Activated T-cell treated with anti-CD3 and anti-CD28 coated beads for 24 hours (primary cell): ENCODE results near the gene TRA2A.
"Not testable (repeated sequence)": the region's sequence is repeated elsewhere in the genome, so short reads cannot be mapped to it uniquely, and the experiment has no call there.

Experiments used
- DNase-seq: peaks from one replicate; pipeline ENCODE4 v3.0.0-alpha.2; 2020; ENCODE audit warnings: low read depth

The TRA2A gene

DNA sequence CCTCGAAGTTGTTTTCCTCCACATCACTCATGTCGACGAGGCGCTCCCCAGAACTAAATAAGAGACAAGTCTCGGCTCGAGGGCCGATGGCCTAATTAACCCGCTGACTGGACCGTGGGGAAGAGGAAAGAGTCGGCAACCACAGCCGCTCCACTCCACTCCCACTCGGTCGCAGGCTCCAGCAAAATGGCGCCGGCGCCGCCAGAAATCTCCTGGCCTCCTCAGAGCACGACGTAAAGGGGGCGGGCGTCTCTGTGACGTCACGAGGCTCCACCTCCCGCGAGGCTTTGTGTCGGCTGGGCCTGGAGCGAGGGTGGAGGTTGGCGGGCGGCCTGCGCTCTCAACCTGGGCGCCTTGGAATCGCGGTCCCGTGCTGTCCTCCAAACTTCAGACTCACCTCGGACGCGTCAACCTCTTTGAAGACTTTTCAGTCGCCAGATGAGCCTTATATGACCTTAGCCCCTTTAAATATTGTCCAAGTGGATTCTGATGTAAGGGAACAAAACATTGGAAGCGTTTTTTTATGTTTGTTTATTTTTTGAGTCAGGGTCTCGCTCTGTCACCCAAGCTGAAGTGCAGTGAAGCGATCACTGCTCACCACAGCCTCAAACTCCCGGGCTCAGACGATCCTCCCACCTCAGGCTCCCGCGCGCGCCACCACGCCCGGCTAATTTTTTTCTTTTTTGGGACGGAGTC lies at the start of gene TRA2A:
Gene TRA2A (minus strand): TSS at position 188 of the 696 bp plus-strand sequence. CDS start 157 bp downstream, at position 31.
- peak; percentile 95 for DNase-seq

DNA sequence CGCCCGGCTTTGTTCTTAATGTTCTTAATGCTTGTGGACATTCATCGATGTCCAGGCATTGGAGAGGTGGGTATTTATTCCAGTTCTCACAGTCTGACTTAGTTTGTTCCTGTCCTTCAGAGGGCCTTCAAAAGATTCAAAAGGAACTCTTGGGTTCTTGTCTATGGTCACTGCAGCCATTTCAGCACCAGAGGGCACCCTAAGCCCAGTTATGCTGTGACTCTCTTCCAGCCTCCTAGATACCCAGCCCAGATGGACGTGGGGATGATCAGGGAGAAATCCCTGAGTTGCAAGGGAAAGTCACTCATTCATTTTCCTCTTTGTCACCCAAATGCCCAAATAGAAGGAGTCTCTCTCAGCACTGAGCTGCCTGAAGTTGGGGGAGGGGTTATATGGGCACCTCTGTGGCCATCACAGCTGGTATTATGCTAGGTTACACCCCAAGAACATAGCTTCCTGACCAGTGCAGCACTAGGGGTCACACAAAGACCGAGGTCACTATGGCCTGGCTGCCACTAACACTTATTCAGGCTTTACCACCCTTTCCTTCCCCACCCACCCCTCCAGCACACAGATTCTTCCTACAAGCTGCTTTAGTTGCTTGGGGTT lies 38.9 kb upstream of the TRA2A start:
- peak; percentile 59 for DNase-seq

DNA sequence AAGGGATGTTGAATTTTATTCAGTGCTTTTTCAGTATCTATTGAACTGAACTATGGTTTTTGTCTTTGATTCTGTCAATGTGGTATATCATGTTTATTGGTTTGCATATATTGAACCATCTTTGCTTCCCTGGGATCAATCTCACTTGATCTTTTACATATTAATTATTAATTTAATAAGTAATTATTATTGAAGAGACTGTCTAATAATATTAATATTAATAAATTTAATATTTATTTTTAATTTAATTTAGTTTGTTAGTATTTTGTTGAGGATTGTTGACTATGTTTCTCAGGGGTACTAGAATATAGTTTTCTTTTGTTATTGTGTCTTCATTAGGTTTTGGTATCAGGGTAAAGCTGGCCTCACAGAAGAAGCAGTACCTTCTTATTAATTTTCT lies 26.5 kb upstream of the TRA2A start:
- no peak for DNase-seq

- DNase-seq = no peak
Observed at GRCh38 chr7:23547662-23548061, 15.9 kb upstream of the TRA2A start.

- DNase-seq = peak; percentile 70
Observed at GRCh38 chr7:23546897-23547572, 15.3 kb upstream of the TRA2A start.

GRCh38 chr7:23545493-23545892 lies 13.7 kb upstream of the TRA2A start:
- DNase-seq = no peak

GRCh38 chr7:23544913-23545354 lies 13.2 kb upstream of the TRA2A start:
- no peak for DNase-seq

DNA sequence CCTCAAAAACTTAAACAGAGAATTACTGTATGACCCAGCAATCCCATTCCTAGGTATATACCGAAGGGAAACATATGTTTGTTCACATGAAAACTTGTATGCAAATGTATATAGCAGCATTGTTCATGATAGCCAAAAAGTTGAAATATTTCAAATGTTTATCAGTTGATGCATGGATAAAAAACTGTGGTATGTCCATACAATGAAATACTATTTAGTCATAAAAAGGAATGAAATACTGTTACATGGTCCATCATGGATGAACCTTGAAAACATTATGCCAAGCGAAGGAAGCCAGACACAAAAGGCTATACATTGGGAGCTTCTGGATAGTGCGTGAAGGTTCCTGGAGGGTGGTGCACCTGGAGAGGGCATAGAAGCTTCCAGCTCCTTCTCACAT lies 11.0 kb upstream of the TRA2A start:
- DNase-seq = no peak

- no peak for DNase-seq
Observed at GRCh38 chr7:23539494-23539907, 7.7 kb upstream of the TRA2A start.

- no peak for DNase-seq
Observed at GRCh38 chr7:23538301-23538700, 6.5 kb upstream of the TRA2A start.

DNA sequence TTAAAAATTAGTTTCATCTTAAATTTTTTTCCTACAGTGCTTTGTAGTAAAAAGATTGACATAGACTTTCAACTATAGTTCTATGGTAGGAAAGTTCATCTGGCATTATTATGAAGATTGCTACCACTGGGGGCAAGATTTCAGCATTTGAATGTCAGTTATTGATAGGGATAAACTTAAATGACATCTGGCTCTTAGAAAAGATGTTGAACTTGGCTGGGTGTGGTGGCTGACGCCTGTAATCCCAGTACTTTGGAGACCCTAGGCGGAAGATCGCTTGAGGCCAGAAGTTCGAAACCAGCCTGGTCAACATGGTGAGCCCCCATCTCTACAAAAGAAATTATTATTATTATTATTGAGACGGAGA lies 1.4 kb upstream of the TRA2A start:
- DNase-seq = no peak

DNA sequence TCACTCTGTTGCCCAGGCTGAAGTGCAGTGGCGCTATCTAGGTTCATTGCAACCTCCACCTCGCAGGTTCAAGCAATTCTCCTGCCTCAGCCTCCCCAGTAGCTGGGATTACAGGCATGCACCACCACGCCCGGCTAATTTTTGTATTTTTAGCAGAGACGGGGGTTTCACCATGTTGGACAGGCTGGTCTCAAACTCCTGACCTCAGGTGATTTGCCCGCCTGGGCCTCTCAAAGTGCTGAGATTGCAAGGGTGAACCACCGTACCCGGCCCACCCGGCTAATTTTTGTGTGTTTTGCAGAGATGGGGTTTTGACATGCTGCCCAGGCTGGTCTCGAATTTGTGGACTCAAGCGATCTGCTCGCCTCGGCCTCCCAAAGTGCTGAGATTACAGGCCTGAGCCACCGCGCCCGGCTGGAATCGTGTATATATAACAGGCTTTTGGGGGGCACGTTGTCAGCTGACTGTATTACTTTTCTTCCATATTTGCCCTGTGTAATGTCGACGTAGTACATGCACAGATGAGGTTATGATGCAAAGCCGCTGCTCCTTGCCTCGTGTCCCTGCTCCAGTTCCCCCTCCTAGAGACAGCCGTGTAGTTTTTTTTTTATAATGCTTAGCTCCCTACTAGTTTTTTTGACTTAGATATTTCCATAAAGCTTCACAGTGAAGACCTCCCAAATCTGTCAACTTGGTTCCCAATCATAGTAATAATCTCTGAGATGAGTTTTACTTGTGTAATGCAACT lies 883 bp upstream of the TRA2A start:
- DNase-seq = no peak

- peak; percentile 39 for DNase-seq
Observed at GRCh38 chr7:23531050-23531793, 559 bp downstream of the TRA2A start.

DNA sequence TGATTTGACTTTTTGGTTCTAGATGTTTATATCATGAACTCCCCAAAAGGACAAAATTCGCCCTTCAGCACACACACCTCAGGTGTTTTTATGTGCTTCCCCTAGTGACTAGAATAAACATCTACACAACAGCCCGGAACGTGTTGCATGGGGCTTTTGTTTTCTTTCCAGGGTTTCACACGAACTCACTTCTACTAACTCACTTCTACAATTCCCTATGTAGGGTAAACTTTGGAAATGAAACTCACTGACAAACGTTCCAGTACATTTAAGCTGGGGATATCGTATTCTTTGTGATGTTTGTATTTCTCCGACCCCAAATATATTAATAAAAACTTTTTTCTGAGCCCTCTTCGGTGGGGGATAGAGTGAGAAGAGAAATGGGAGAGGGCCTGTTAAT lies 1.4 kb downstream of the TRA2A start:
- no peak for DNase-seq

DNA sequence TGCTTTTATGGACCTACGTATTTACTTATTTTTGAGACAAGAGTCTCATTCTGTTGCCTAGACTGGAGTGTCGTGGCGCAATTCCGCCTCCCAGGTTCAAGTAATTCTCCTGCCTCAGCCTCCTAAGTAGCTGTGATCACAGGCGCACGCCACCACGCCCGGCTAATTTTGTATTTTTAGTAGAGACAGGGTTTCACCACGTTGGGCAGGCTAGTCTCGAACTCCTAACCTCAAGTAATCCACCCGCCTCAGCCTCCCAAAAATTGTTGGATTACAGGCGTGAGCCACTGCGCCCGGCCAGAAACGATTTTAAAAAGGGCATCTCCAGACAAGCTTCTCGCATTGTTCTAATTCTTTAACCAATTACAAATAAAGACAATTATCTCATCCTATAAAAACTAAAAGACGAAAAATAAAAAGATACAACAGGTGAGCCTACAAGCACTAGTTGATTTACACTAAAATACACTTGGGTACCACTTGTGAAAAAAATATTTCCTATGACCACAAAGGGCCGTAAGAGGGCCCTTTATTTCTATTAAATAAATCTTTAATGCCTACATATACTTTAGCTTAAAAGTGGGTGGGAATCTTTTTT lies 2.4 kb downstream of the TRA2A start:
- DNase-seq = no peak

- not testable (repeated sequence) for DNase-seq
Observed at GRCh38 chr7:23525611-23526010, 6.2 kb downstream of the TRA2A start.

DNA sequence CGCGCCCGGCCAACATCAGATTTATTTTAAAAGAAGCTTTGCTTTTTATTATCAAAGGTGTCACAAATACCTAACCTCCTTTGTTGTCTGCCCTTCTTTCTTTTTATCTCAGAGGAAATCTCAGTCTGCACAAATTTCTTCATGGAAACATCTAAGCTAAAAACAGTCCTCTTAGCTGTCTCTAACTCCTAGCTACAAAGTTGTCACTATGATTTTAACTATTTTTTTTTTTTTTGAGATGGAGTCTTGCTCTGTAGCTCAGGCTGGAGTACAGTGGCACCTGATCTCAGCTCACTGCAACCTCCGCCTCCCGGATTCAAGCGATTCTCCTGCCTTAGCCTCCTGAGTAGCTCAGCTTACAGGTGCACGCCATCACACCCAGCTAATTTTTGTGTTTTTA lies 7.3 kb downstream of the TRA2A start:
- DNase-seq = no peak

- DNase-seq = no peak
Observed at GRCh38 chr7:23523486-23524075, 8.2 kb downstream of the TRA2A start.

DNA sequence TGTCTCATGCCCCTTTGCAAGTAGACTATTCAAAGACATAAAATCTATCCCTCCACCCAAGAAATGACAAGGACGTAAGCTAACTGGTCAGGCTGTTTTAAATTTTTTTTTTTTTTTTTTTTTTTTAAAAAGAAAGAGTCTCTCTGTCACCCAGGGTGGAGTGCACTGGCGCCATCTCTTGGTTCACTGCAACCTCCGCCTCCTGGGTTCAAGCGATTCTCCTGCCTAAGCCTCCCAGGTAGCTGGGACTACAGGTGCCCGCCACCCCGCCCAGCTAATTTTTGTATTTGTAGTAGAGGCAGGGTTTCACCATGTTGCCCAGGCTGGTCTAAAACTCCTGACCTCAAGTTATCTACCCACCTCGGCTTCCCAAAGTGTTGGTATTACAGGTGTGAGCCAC lies 11.2 kb downstream of the TRA2A start:
- no peak for DNase-seq

- no peak for DNase-seq
Observed at GRCh38 chr7:23514755-23515154, 17.0 kb downstream of the TRA2A start.

DNA sequence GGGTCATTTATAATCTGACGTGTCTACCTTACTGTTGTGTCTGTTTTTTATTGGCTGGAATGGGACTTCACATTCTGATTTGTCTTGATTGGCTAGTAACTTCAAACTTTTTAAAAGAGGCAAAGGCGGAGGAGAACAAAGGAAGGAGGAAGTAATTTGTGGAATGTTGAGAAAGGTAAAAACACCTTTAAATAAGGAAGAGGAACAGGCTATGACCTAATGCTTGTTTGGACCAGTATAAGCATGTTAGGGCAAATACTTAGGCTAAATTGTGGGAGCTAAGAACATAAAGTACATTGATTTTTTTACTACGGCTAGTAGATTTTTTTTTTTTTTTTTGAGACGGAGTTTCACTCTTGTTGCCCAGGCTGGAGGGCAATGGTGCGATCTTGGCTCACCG lies 18.0 kb downstream of the TRA2A start:
- DNase-seq = not testable (repeated sequence)
